Liver (tissue), 9 donors: Measurements from ENCODE around the gene AFDN. TPM values are rescaled to one million over a fixed set of nuclear protein-coding genes. Genes with fewer than 3 reads are reported as not detected.

ENCODE experiments used
- DNase-seq: peaks from one replicate; pipeline ENCODE4 v3.0.0-alpha.2; 2017; ENCODE audit warnings: low spot score
- H3K27ac ChIP-seq, 2 donors: one replicate each; pipeline ENCODE4 v1.7.0; 2013; ENCODE audit warnings: inconsistent platforms in 2 of 2, low read length in 2 of 2, control low read depth in 1 of 2, low read depth in 1 of 2, mild to moderate bottlenecking in 1 of 2
- H3K27me3 ChIP-seq, 4 donors: one replicate each; pipeline versions ENCODE4 v1.6.1 to v1.7.0; 2013; ENCODE audit warnings: low read length in 3 of 4, inconsistent platforms in 1 of 4, mild to moderate bottlenecking in 1 of 4, moderate library complexity in 1 of 4; ENCODE audit not compliant: control insufficient read depth in 4 of 4, insufficient read depth in 4 of 4
- H3K36me3 ChIP-seq, 4 donors: one replicate each; pipeline versions ENCODE4 v1.6.1 to v1.7.0; 2013; ENCODE audit warnings: low read length in 3 of 4, mild to moderate bottlenecking in 3 of 4, low read depth in 1 of 4, moderate library complexity in 1 of 4; ENCODE audit not compliant: control insufficient read depth in 4 of 4, insufficient read depth in 3 of 4
- H3K4me1 ChIP-seq, 4 donors: one replicate each; pipeline versions ENCODE4 v1.6.1 to v1.7.0; 2013; ENCODE audit warnings: low read length in 3 of 4, mild to moderate bottlenecking in 3 of 4, moderate library complexity in 1 of 4; ENCODE audit not compliant: control insufficient read depth in 4 of 4, insufficient read depth in 4 of 4
- H3K4me3 ChIP-seq, 3 donors: one replicate each; pipeline versions ENCODE4 v1.6.1 to v1.7.0; 2013; ENCODE audit warnings: low read length in 3 of 3, control low read depth in 1 of 3, low read depth in 1 of 3, mild to moderate bottlenecking in 1 of 3
- H3K9ac ChIP-seq, 2 donors: one replicate each; pipeline ENCODE4 v1.7.0; 2013; ENCODE audit warnings: low read length in 2 of 2, mild to moderate bottlenecking in 2 of 2, moderate library complexity in 2 of 2, control low read depth in 1 of 2, low read depth in 1 of 2
- H3K9me3 ChIP-seq, 4 donors: one replicate each; pipeline versions ENCODE4 v1.6.1 to v1.7.0; 2013; ENCODE audit warnings: low read length in 3 of 4; ENCODE audit not compliant: control insufficient read depth in 4 of 4
- FOXA1 ChIP-seq: IDR thresholded peaks from 2 replicates; pipeline ENCODE4 v1.6.1; 2016; ENCODE audit warnings: antibody characterized with exemption
- FOXA2 ChIP-seq: IDR thresholded peaks from 2 replicates; pipeline ENCODE4 v1.6.1; 2016; ENCODE audit warnings: antibody characterized with exemption
- GABPA ChIP-seq, 2 donors: IDR thresholded peaks in 1 of 2; conservative IDR thresholded peaks in 1 of 2; 2 replicates each; pipeline ENCODE4 v1.6.1; 2016; ENCODE audit warnings: antibody characterized with exemption in 2 of 2, mild to moderate bottlenecking in 1 of 2, moderate library complexity in 1 of 2
- HNF4A ChIP-seq, 2 donors: conservative IDR thresholded peaks; 2 replicates each; pipeline ENCODE4 v1.6.1; 2016; ENCODE audit warnings: antibody characterized with exemption in 2 of 2, mild to moderate bottlenecking in 2 of 2
- HNF4G ChIP-seq: IDR thresholded peaks from 2 replicates; pipeline ENCODE4 v1.6.1; 2016; ENCODE audit warnings: antibody characterized with exemption
- RXRA ChIP-seq, 2 donors: IDR thresholded peaks; 2 replicates each; pipeline ENCODE4 v1.6.1; 2017 to 2018; ENCODE audit warnings: antibody characterized with exemption in 2 of 2, mild to moderate bottlenecking in 1 of 2
- SP1 ChIP-seq: IDR thresholded peaks from 2 replicates; pipeline ENCODE4 v1.6.1; 2018; ENCODE audit warnings: antibody characterized with exemption, mild to moderate bottlenecking
- TAF1 ChIP-seq: conservative IDR thresholded peaks from 2 replicates; pipeline ENCODE4 v1.6.1; 2016; ENCODE audit warnings: antibody characterized with exemption, mild to moderate bottlenecking
- YY1 ChIP-seq: IDR thresholded peaks from 2 replicates; pipeline ENCODE4 v1.6.1; 2016; ENCODE audit warnings: antibody characterized with exemption, mild to moderate bottlenecking
- WGBS: extraction: QIAGEN DNeasy Blood & Tissue Kit; methylation state at CpG from one replicate; pipeline ENCODE4 v1.1.7; 2013; 5-methylcytosine and 5-hydroxymethylcytosine counted together
- polyA plus RNA-seq, 2 donors: library from polyadenylated mRNA; stranded (reverse) in 1 of 2; unstranded in 1 of 2; fragments of 200-250 nt in 1 of 2; fragments of >200 nt in 1 of 2; fragmentation: Nextera tagmentation in 1 of 2; extraction: Ambion mirVana in 1 of 2; gene quantifications; one replicate each; pipeline versions ENCODE4 v1.2.1 to v1.2.3, GENCODE V29; 2013 to 2015
- total RNA-seq, 2 donors: library from RNA; depleted of rRNA; stranded (reverse); fragments of >200 nt; gene quantifications; one replicate each; pipeline ENCODE4 v1.2.3, GENCODE V29; 2014
- TF ChIP-seq, protein P1 (sequence below): IDR thresholded peaks from 2 replicates; pipeline ENCODE4 v1.6.1; 2016; ENCODE audit warnings: antibody characterized with exemption
- TF ChIP-seq, protein P2 (sequence below): fragments of 150-350 bp; IDR thresholded peaks from 2 replicates; pipeline ENCODE4 v1.5.1; 2017; ENCODE audit warnings: improper control_type of control experiment, low read depth, low read length; ENCODE audit not compliant: missing input control
- TF ChIP-seq, protein P3 (sequence below): IDR thresholded peaks from 2 replicates; pipeline ENCODE4 v1.6.1; 2016; ENCODE audit warnings: antibody characterized with exemption
- donor health status: healthy.
- donor health status: healthy.
- donor health status: healthy.
- donor health status: healthy.
- donor health status: healthy.

AFDN gene
- total and polyA plus RNA-seq, 4 donors, result 21.3 to 145 (median 29.3) TPM

DNA sequence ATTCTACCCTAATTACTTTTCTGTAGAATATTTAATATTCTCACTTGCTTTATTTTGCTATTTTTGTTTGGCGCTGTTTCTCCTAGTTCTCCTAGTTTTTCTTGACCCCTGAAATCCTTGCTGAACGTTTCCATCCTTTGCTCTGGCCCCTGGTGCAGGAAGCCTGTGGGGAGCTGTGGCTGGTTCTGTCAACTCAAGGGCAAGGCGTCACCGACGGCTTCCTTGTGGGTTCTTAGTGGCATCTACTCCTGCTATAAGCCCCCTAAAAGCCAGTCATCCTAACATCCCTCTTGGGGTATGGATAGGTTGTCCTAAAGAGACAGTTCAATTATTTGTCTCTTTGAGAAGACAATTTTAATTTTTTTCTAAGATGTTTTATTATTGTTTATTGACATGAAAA, 133.9 kb downstream of the AFDN start:
- WGBS, result 91% methylated on average over 5 of the region's 5 CpGs
- H3K36me3 ChIP-seq, result peaks cover 0 to 6% (median 5%) of the 10 kb centered on the region in 4 donors
- H3K4me1 ChIP-seq, result peaks cover 12 to 41% (median 35%) of the 10 kb centered on the region in 4 donors
- no peak overlapping the region for H3K4me3 ChIP-seq
- H3K9ac ChIP-seq, result no peak overlapping the region
- H3K27ac ChIP-seq, result no peak overlapping the region
- TF ChIP-seq RXRA (IDR thresholded peaks at IDR 0.05) (no peak), YY1 (no peak)
- no peak for DNase-seq
- H3K9me3 ChIP-seq, result no peaks in the 10 kb centered on the region
- H3K27me3 ChIP-seq, result no peaks in the 10 kb centered on the region

DNA sequence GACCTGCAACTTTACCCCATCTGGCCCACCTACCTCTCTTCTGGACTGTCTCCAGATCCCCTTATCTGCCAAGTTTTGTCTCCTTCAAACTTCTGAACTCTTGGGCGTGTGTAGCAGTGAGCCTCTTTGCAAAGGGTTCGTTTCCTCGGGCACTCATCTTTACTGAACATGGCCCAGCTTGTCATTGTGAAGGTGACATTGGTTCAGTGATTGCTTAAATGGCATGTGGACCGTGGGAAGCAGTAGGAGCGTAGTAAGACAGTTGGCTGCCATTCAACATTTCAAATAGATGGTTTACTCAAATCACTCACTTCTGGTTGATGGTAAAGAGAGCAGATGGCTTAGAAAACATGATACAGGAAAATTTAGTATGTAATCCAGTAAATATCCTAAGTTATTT, 136.0 kb downstream of the AFDN start:
- Histone ChIP-seq H3K36me3 (peaks cover 1 to 10% (median 3%) of the 10 kb centered on the region in 4 donors), H3K27ac (peak overlapping the region; percentile 52 to 83), H3K4me3 (no peak overlapping the region), H3K27me3 (no peaks in the 10 kb centered on the region), H3K9me3 (no peaks in the 10 kb centered on the region), H3K4me1 (peaks cover 14 to 54% (median 41%) of the 10 kb centered on the region in 4 donors), H3K9ac (no peak overlapping the region)
- DNase-seq, result no peak
- TF ChIP-seq, protein P1, sequence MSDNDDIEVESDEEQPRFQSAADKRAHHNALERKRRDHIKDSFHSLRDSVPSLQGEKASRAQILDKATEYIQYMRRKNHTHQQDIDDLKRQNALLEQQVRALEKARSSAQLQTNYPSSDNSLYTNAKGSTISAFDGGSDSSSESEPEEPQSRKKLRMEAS, result peak; percentile 14
- TF ChIP-seq, protein P2, sequence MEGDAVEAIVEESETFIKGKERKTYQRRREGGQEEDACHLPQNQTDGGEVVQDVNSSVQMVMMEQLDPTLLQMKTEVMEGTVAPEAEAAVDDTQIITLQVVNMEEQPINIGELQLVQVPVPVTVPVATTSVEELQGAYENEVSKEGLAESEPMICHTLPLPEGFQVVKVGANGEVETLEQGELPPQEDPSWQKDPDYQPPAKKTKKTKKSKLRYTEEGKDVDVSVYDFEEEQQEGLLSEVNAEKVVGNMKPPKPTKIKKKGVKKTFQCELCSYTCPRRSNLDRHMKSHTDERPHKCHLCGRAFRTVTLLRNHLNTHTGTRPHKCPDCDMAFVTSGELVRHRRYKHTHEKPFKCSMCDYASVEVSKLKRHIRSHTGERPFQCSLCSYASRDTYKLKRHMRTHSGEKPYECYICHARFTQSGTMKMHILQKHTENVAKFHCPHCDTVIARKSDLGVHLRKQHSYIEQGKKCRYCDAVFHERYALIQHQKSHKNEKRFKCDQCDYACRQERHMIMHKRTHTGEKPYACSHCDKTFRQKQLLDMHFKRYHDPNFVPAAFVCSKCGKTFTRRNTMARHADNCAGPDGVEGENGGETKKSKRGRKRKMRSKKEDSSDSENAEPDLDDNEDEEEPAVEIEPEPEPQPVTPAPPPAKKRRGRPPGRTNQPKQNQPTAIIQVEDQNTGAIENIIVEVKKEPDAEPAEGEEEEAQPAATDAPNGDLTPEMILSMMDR, result no peak
- TF ChIP-seq YY1 (peak; percentile 25), HNF4G (no peak), RXRA (IDR thresholded peaks at IDR 0.05) (peak; percentile 19 to 45), SP1 (no peak), HNF4A (conservative IDR thresholded peaks at IDR 0.05) (peak; percentile 24 to 33)
- 47% methylated on average over 5 of the region's 5 CpGs for WGBS

DNA sequence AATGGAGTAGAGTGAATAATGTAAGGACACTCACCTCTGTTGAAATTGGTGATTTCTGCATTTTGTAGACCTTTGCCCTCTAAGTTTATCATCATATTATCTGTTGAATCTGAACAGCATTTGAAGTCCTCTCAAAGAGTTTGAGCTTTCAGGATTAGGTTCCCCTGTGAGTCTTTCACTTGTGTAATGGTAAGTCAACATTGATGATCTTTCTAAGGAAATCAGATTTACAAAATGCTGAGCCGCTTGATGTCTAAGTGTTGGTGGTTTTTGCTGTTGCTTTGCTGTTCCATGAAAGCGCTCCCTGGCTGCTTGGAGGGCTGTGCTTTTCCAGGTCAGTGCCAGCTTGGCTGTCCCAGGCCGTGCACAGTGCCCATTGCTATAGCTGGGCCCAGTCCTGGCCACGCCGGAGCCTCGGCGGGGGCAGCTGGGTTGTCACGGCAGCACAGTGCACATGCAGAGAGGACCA, 136.9 kb downstream of the AFDN start:
- Histone ChIP-seq H3K4me3 (no peak overlapping the region), H3K9me3 (no peaks in the 10 kb centered on the region), H3K9ac (peak overlapping the region in 1 of 2 donors; percentile 11), H3K27me3 (no peaks in the 10 kb centered on the region), H3K36me3 (peaks cover 1 to 12% (median 3%) of the 10 kb centered on the region in 4 donors), H3K27ac (peak overlapping the region; percentile 83 to 87), H3K4me1 (peaks cover 14 to 54% (median 41%) of the 10 kb centered on the region in 4 donors)
- 43% methylated on average over 8 of the region's 8 CpGs for WGBS
- no peak for TF ChIP-seq FOXA1
- TF ChIP-seq GABPA (IDR thresholded peaks at IDR 0.05 in 1 of 2, conservative IDR thresholded peaks at IDR 0.05 in 1 of 2), result no peak
- no peak for TF ChIP-seq TAF1
- TF ChIP-seq SP1, result peak; percentile 46
- peak; percentile 37 for TF ChIP-seq HNF4G
- TF ChIP-seq, protein P3, sequence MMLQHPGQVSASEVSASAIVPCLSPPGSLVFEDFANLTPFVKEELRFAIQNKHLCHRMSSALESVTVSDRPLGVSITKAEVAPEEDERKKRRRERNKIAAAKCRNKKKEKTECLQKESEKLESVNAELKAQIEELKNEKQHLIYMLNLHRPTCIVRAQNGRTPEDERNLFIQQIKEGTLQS, result peak; percentile 13
- TF ChIP-seq HNF4A (conservative IDR thresholded peaks at IDR 0.05), result peak; percentile 57 to 72
- peak; percentile 21 for TF ChIP-seq YY1
- peak; percentile 39 for TF ChIP-seq FOXA2
- TF ChIP-seq RXRA (IDR thresholded peaks at IDR 0.05), result peak; percentile 24 to 53
- no peak for DNase-seq
